Fibroblast of lung (primary cell): ENCODE results near the gene SLC7A4.

Experiments used
- EZH2 ChIP-seq: IDR thresholded peaks from 2 replicates; pipeline ENCODE4 v1.5.1; 2012; ENCODE audit warnings: low read length, control low read depth, mild to moderate bottlenecking; ENCODE audit errors: missing control alignments
- TF ChIP-seq, protein P1 (sequence below), 2 donors: IDR thresholded peaks in 1 of 2; conservative IDR thresholded peaks in 1 of 2; 1 replicate in 1 of 2; 2 replicates in 1 of 2; pipeline ENCODE4 v1.5.1; 2011 to 2012; ENCODE audit warnings: low read length in 2 of 2, control low read depth in 1 of 2, inconsistent platforms in 1 of 2, low read depth in 1 of 2, mild to moderate bottlenecking in 1 of 2

DNA sequence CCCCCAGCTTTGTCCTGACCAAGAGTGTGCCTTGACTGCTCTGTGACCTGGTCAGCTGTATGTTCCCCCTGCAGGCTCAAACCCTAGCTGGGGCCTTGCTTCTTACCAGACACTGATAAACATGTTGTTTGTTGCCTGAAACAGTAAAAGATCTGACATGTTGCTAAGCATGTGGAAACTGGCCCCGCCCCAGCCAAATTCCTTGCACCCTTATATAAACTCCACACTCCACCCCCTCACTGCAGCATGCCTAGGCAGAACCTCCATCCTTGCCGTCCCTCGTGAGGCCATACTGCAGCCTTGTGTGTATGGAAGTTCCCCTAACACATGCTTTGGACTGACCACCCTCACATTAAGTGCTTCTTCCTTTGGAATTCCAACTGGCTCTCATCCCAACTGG is 40.7 kb upstream of the SLC7A4 start:
- TF ChIP-seq, protein P1, sequence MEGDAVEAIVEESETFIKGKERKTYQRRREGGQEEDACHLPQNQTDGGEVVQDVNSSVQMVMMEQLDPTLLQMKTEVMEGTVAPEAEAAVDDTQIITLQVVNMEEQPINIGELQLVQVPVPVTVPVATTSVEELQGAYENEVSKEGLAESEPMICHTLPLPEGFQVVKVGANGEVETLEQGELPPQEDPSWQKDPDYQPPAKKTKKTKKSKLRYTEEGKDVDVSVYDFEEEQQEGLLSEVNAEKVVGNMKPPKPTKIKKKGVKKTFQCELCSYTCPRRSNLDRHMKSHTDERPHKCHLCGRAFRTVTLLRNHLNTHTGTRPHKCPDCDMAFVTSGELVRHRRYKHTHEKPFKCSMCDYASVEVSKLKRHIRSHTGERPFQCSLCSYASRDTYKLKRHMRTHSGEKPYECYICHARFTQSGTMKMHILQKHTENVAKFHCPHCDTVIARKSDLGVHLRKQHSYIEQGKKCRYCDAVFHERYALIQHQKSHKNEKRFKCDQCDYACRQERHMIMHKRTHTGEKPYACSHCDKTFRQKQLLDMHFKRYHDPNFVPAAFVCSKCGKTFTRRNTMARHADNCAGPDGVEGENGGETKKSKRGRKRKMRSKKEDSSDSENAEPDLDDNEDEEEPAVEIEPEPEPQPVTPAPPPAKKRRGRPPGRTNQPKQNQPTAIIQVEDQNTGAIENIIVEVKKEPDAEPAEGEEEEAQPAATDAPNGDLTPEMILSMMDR (conservative IDR thresholded peaks at IDR 0.05 in 1 of 2, IDR thresholded peaks at IDR 0.05 in 1 of 2; ENCODE audit: low read depth in 1 of 2, low read length in 2 of 2) = no peak
- no peak for TF ChIP-seq EZH2
